Smooth muscle cell of the umbilical artery (primary cell): Measurements from ENCODE around the gene KLC4. TPM values are rescaled to one million over a fixed set of nuclear protein-coding genes. Genes with fewer than 3 reads are reported as not detected.

Experiments
- total RNA-seq: library from RNA; depleted of rRNA; stranded (reverse); fragments of >200 nt; gene quantifications from 2 replicates; pipeline ENCODE4 v1.2.3, GENCODE V29; 2014

Gene KLC4
- 21.1 and 24.3 TPM in 2 replicates for total RNA-seq

GRCh38 chr6:43059168-43060033 is at the start of gene KLC4, which contains the start of gene MRPL2:
TSS of gene KLC4 (plus strand) at chr6:43059631. CDS start at chr6:43061336, 1,705 bp downstream.
TSS of gene MRPL2 (minus strand) at chr6:43059434. CDS start at chr6:43059381, 53 bp downstream.

DNA sequence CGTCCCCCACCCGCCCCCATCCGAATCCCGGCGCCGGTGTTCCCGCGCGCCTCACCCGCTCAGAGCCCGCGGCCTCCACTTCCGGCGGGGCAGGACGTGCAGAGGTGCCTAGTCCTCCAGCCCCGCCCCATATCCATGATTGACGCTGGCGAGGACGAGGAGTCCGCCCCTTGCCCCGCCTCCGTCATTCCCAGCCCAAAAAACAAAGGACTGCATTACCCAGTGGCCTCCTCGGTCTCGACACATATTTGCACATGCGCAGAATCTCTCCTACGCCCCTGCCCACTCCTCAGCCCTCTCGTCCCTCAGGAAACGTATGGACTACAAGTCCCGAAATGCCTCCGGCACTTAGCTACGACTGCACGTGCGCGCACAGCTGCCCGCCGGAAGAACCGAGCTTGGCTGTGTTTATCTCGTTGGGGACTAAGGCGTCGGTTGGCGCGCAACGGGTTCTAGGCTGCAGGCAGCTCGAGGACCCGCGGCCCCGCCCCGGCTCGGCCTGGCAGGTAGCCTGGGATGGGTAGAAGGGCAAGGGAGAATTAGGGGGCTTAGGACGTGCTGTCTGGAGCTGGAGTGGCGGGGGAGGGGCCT is 45.5 kb upstream of the KLC4 start, which contains the start of the genes KLHDC3 and MEA1:
TSS of gene KLHDC3 (plus strand) at position 407 of the 591 bp plus-strand sequence. CDS start 2,944 bp downstream, outside the sequence.
TSS of gene MEA1 (minus strand) at position 104 of the 591 bp plus-strand sequence. CDS start 133 bp downstream, outside the sequence.

GRCh38 chr6:43021270-43022047 is 38.0 kb upstream of the KLC4 start, which contains the start of gene RRP36:
TSS of gene RRP36 (plus strand) at chr6:43021623. CDS start at chr6:43021655, 32 bp downstream.

GRCh38 chr6:43053545-43054205 is 5.8 kb upstream of the KLC4 start, which contains the start of gene CUL7:
TSS of gene CUL7 (minus strand) at chr6:43053851. CDS start at chr6:43052788, 1,063 bp downstream.

GRCh38 chr6:43075670-43076463 is 16.4 kb downstream of the KLC4 start, which contains the start of gene PTK7:
TSS of gene PTK7 (plus strand) at chr6:43076314. CDS start at chr6:43076489, 175 bp downstream.

Other genes starting within 250 kb of the KLC4 start
- gene RPL7L1, start 180.0 kb upstream of the KLC4 start, total RNA-seq, result 107 and 128 TPM in 2 replicates
- not detected in 2 replicates for gene PTCRA, start 143.6 kb upstream of the KLC4 start, total RNA-seq
- 58.5 and 60.9 TPM in 2 replicates for gene CNPY3, start 130.2 kb upstream of the KLC4 start, total RNA-seq
- 0.30 TPM in 1 of 2 replicates, not detected in the other for gene GNMT, start 98.9 kb upstream of the KLC4 start, total RNA-seq
- gene PEX6, start 80.5 kb upstream of the KLC4 start, total RNA-seq, result 38.0 and 65.6 TPM in 2 replicates
- 19.6 and 33.6 TPM in 2 replicates for gene PPP2R5D, start 75.1 kb upstream of the KLC4 start, total RNA-seq
- gene MEA1, start 45.7 kb upstream of the KLC4 start, total RNA-seq, result 48.2 and 71.9 TPM in 2 replicates
- 46.9 and 69.5 TPM in 2 replicates for gene KLHDC3, start 45.4 kb upstream of the KLC4 start, total RNA-seq
- 81.1 and 91.1 TPM in 2 replicates for gene RRP36, start 38.0 kb upstream of the KLC4 start, total RNA-seq
- 68.3 and 89.7 TPM in 2 replicates for gene CUL7, start 5.8 kb upstream of the KLC4 start, total RNA-seq
- 13.4 and 13.8 TPM in 2 replicates for gene MRPL2, start 197 bp upstream of the KLC4 start, total RNA-seq
- gene PTK7, start 16.7 kb downstream of the KLC4 start, total RNA-seq, result 257 and 544 TPM in 2 replicates
- gene SRF, start 111.6 kb downstream of the KLC4 start, total RNA-seq, result 22.6 and 28.9 TPM in 2 replicates
- 29.1 and 38.4 TPM in 2 replicates for gene CUL9, start 122.6 kb downstream of the KLC4 start, total RNA-seq
- 26.3 and 26.7 TPM in 2 replicates for gene DNPH1, start 169.8 kb downstream of the KLC4 start, total RNA-seq
- under 0.01 and 0.05 TPM in 2 replicates for gene TTBK1, start 183.8 kb downstream of the KLC4 start, total RNA-seq
- gene SLC22A7, start 238.6 kb downstream of the KLC4 start, total RNA-seq, result not detected in 2 replicates
- not detected in 2 replicates for gene CRIP3, start 249.2 kb downstream of the KLC4 start, total RNA-seq